Myocyte (in vitro differentiated cells): ENCODE data around the gene ZNF217. TPM values are rescaled to one million over a fixed set of nuclear protein-coding genes. Genes with fewer than 3 reads are reported as not detected.
A peak's percentile ranks its signal among the peaks of the same experiment; 100 is the strongest.
"Not testable (repeated sequence)": the region's sequence is repeated elsewhere in the genome, so short reads cannot be mapped to it uniquely, and the experiment has no call there.

Source experiments
- DNase-seq: peaks from one replicate; pipeline ENCODE4 v3.0.0-alpha.2; 2012; ENCODE audit warnings: low read depth
- total RNA-seq: library from RNA; depleted of rRNA; stranded (reverse); fragments of >200 nt; gene quantifications from 2 replicates; pipeline ENCODE4 v1.2.3, GENCODE V29; 2014

The ZNF217 gene
- total RNA-seq, 1 donor from 2014 or later, result 25.1 TPM

DNA sequence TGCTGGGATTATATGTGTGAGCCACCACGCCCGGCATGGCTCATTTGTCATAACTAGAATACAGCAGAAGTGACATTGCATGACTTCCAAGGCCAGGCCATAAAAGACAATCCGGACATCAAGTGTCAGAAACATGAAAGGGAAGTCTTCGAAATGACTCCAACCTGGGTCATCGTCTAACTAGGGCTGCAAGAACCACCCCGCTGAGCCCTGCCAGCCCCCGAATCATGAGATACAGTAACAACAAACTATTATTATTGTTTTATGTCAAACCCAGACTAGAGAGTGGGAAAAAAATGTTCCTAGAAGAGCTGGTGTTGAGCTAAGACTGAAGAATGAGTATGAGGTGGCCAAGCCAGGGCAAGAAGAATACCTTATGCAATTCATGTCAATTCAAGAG lies 59.6 kb downstream of the ZNF217 start:
- DNase-seq, result no peak

DNA sequence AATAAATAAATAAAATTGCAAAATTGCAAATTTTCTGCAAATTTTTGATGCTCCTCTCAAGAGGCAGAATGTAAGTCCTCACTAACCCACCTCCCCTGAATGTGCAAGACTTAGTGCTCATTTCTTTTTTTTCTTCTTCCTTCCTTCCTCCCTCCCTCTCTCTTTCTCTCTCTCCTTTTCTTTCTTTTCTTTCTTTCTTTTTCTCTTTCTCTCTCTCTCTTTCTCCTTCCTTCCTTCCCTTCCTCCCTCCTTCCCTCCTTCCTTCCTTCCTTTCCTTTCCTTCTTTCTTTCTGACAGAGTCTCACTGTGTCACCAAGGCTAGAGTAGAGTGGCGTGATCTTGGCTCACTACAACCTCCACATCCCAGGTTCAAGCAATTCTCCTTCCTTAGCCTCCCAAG lies 60.1 kb downstream of the ZNF217 start:
- no peak for DNase-seq

DNA sequence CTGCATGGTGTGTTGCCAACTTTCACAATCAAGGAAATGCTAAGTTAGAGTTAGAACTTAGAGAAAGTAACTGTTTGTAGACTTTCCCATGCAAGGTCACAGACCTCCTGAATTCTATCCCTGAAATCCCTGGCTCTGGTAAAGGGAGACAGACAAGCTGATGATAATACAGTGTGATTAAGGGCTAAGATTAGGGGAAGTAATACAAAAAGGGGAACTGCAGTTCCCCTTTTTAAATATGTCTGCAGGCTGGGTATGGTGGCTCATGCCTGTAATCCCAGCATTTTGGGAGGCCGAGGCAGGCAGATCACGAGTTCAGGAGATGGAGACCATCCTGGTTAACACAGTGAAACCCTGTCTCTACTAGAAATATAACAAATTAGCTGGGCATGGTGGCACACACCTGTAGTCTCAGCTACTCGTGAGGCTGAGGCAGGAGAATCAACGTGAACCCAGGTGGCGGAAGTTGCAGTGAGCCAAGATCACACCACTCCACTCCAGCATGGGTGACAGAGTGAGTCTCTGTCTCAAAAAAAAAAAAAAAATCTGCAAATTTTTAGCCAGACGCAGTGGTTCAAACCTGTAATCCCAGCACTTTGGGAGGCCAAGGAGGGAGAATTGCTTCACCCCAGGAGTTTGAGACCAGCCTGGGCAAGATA lies 60.9 kb downstream of the ZNF217 start:
- DNase-seq, result not testable (repeated sequence)

DNA sequence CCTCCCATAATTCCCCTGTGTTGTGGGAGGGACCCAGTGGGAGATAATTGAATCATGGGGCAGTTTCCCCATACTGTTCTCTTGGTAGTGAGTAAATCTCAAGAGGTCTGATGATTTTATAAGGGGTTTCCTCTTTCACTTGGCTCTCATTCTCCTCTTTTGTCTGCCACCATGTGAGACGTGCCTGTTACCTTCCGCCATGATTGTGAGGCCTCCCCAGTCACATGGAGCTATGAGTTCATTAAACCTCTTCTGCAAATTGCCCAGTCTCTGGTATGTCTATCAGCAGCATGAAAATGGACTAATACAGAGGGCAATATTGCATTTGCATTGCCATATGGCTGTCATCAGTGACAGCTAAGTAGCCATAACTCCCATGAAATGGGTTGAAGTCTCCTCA lies 63.2 kb downstream of the ZNF217 start:
- DNase-seq, result no peak

DNA sequence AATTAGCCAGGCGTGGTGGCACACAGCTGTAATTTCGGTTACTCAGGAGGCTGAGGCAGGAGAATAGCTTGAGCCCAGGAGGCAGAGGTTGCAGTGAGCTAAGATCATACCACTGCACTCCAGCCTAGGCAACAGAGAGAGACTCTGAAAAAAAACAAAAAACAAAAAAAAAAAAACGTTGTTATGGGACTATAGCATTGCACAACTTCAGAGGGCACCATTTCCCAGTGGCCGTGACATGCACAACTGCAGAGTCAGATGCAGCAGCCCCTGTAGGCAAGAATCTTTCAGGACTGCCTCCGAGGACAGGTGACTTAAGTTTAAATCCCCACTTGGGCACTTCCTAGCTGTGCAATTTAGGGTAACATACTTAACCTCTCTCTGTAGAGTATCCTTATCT lies 64.0 kb downstream of the ZNF217 start:
- DNase-seq, result no peak

DNA sequence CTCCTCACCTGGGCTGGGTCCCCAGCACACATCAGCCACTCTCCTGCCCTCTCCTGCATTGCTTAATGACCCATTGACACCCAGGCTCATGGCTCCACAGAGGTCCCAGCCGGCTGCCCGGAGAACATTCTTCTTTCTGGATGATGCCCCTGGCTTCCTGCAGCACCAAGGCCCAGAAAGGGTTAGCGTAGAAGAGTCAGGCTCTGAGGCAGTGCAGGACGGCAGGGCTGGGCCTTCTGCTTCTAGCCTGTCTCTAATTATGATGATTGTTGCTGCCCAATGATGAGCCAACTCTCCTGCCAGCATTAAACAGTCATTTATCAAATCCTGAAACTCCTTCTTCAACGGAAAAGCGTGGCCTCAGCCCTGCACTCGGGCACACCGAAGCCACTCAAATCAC lies 66.4 kb downstream of the ZNF217 start:
- DNase-seq, result no peak

DNA sequence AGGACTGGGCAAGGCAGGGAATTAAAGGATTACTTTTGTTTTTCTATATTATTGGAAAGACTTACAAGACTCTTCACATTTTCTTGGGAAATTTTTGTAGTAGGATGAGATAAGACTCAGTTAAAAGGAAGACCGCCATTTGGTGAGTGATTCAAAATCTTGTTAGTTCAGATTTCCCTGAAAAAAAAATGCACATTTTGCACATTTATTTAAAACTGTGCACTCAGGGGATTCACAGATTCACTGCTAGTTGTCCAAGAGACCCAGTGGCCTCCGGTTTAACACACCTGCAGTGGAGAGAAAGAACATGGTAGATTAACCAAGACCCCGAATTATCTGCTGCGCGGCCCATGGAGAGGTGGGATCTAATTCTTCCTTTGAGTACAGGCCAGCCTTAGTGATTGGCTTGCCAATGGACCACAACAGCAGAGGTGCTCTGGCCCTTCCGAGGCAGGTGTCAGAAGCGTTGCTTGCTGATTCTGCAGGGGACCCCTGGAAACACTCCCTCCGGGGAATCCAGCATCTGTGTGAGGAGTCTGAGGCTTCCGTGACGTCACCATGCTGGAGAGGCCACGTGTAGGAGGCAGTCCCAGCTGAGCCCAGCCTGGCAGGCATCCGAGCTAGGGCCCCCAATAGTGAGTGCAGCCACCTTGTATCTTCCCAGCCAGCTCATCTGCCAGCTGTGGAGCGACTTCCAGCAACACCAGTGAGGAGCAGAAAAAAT lies 68.9 kb downstream of the ZNF217 start:
- no peak for DNase-seq

DNA sequence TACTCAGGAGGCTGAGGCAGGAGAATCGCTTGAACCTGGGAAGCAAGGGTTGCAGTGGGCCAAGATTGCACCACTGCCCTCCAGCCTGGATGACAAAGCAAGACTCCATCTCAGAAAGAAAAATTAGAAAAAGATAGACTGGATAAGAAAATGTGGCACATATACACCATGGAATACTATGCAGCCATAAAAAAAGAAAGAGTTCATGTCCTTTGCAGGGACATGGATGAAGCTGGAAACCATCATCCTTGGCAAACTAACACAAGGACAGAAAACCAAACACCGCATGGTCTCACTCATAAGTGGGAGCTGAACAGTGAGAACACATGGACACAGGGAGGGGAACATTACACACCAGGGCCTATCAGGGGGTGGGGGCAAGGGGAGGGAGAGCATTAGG lies 70.0 kb downstream of the ZNF217 start:
- not testable (repeated sequence) for DNase-seq

DNA sequence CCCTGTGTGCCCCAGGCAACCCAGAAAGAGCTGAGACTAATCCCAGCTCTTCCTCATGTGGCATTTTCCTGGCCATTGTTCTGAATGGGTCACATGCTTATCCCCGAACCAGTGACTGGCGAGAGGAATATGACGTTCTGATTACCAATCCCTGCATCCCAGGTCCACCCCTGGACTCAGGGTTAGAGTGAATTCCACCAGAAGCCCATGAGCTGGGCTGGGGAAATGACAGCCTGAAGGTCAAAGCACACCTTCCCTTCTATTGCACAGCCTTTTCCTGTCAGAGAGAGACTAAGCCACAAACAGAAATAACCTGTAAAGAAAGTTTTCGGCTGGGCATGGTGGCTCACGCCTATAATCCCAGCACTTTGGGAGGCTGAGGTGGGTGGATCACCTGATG lies 70.9 kb downstream of the ZNF217 start:
- no peak for DNase-seq

DNA sequence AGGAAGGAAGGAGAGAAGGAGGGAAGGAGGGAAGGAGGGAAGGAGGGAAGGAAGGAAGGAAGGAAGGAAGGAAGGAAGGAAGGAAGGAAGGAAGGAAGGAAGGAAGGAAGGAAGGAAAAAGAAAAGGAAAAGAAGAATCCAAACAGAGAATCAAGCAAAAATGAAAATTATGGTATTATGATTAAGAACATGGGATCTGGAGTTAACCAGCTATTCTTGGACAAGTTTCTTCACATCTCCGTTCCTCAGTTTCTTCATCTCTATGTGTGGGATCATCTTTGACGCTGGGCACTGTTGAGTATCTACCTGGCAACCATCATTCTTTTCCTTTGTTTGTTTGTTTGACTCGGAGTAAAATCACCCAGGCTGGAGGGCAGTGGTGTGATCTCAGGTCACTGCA lies 71.6 kb downstream of the ZNF217 start:
- DNase-seq, result no peak

DNA sequence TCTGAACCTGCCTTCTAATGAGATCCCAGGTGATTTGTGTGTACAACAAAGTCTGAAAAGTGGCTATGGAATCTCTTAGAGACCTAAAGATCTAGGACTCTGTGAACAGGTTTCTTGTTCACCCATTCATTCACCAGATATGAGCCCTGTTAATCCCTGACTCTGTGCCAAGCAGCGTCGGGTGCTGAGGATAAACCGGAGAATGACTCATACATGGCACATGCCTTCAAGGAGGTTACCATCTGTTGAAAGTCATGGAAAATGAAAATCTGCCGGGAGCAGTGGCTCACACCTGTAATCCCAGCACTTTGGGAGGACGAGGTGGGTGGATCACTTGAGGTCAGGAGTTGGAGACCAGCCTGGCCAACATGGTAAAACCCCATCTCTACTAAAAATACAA lies 72.2 kb downstream of the ZNF217 start:
- peak; percentile 51 for DNase-seq

DNA sequence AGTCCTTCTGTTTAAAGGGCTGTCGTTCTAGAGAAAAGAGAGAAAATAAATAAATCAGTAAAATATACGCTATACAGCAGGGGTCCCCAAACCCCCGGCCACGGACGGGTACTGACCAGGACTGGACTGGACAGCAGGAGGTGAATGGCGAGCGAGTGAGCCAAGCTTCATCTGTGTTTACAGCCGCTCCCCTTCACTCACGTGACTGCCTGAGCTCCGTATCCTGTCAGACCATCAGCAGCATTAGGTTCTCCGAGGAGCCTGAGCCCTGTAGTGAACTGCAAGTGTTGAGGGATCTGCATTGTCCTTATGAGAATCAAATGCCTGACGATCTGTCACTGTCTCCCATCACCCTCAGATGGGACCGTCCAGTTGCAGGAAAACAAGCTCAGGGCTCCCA lies 76.5 kb downstream of the ZNF217 start:
- DNase-seq, result no peak
